ENCODE results near the gene BAG5.

GRCh38 chr14:103581206-103581605 lies 18.7 kb upstream of the BAG5 start:
- TF ChIP-seq POLR2A (IDR thresholded peaks at IDR 0.05; ENCODE audit: control extremely low read depth in 1 of 2, low read depth in 2 of 2, low read length in 2 of 2): no peak
- TF ChIP-seq SP2 (IDR thresholded peaks at IDR 0.05; ENCODE audit: low read length): no peak
- TF ChIP-seq CBX5 (IDR thresholded peaks at IDR 0.05; ENCODE audit: low read depth, low read length): no peak
- TF ChIP-seq GTF2F1 (IDR thresholded peaks at IDR 0.05; ENCODE audit: borderline replicate concordance, low read depth, low read length): no peak
- no peak for TF ChIP-seq CTCF (IDR thresholded peaks at IDR 0.05; ENCODE audit: control extremely low read depth in 1 of 3, insufficient read depth in 1 of 3, low read depth in 1 of 3, low read length in 3 of 3)
- TF ChIP-seq USF2 (IDR thresholded peaks at IDR 0.05; ENCODE audit: low read length): no peak
- TF ChIP-seq SP1 (IDR thresholded peaks at IDR 0.05; ENCODE audit: low read depth, low read length): no peak
- no peak for TF ChIP-seq MAX (IDR thresholded peaks at IDR 0.05)
- TF ChIP-seq CHD7 (IDR thresholded peaks at IDR 0.05; ENCODE audit: insufficient replicate concordance, low read length): no peak
- no peak for TF ChIP-seq TAF1 (IDR thresholded peaks at IDR 0.05; ENCODE audit: low read depth, low read length)
- TF ChIP-seq FOSL1 (IDR thresholded peaks at IDR 0.05; ENCODE audit: insufficient read depth, low read depth, low read length): no peak
- no peak for TF ChIP-seq TEAD4 (IDR thresholded peaks at IDR 0.05; ENCODE audit: low read depth, low read length)
- no peak for TF ChIP-seq TCF12 (IDR thresholded peaks at IDR 0.05; ENCODE audit: low read depth, low read length)

All from H1 (cell line).